Testis (tissue), 2 donors: Measurements from ENCODE around the gene DCTN1.

Experiments
- POLR2A ChIP-seq: fragments of 450-650 bp; IDR thresholded peaks from one replicate; pipeline ENCODE4 v1.6.1; 2017; ENCODE audit warnings: antibody characterized with exemption, mild to moderate bottlenecking, moderate library complexity
- TF ChIP-seq, protein P1 (sequence below), 3 experiments: fragments of 450-650 bp in 2 of 3; fragments of 200-600 bp in 1 of 3; sonication (generic) in 1 of 3; IDR thresholded peaks; one replicate each; pipeline ENCODE4 v1.5.1; 2016 to 2019; ENCODE audit warnings: antibody characterized with exemption in 3 of 3, mild to moderate bottlenecking in 2 of 3, moderate library complexity in 1 of 3

DNA sequence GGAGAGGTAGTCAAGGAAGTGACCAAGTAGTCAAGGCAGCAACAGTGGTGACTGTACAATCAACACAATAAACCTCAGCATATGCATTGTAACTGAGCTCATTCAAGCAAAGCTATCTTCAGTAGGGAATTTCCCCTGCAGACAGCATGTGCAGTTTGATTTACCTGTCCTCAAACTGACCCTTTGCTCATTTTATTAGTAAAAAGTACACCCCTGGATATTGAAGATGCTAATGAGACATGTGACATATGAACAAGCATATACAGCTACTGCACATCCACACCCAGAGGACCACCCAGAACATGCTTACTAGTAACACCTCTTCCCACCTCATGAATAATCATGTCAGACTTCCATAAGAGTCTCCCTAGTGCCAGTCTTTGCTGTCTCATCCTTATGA is 25.9 kb upstream of the DCTN1 start:
- TF ChIP-seq, protein P1, sequence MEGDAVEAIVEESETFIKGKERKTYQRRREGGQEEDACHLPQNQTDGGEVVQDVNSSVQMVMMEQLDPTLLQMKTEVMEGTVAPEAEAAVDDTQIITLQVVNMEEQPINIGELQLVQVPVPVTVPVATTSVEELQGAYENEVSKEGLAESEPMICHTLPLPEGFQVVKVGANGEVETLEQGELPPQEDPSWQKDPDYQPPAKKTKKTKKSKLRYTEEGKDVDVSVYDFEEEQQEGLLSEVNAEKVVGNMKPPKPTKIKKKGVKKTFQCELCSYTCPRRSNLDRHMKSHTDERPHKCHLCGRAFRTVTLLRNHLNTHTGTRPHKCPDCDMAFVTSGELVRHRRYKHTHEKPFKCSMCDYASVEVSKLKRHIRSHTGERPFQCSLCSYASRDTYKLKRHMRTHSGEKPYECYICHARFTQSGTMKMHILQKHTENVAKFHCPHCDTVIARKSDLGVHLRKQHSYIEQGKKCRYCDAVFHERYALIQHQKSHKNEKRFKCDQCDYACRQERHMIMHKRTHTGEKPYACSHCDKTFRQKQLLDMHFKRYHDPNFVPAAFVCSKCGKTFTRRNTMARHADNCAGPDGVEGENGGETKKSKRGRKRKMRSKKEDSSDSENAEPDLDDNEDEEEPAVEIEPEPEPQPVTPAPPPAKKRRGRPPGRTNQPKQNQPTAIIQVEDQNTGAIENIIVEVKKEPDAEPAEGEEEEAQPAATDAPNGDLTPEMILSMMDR (IDR thresholded peaks at IDR 0.05) = no peak
- TF ChIP-seq POLR2A = no peak
